HepG2 (cell line): Measurements from ENCODE around the gene PMPCB. TPM values are rescaled to one million over a fixed set of nuclear protein-coding genes. Genes with fewer than 3 reads are reported as not detected.

ENCODE experiments used
- ARNT2 ChIP-seq: sonication (generic); formaldehyde crosslinking; IDR thresholded peaks from 2 replicates; pipeline ENCODE4 v1.8.0; 2022; ENCODE audit warnings: mild to moderate bottlenecking, low read depth, missing genetic modification reagents, moderate library complexity
- GLI4 ChIP-seq: sonication (generic); formaldehyde crosslinking; IDR thresholded peaks from 2 replicates; pipeline ENCODE4 v1.5.1; 2020; ENCODE audit warnings: missing genetic modification reagents, mild to moderate bottlenecking, moderate library complexity, borderline replicate concordance
- KAT8 ChIP-seq: IDR thresholded peaks from 2 replicates; pipeline ENCODE4 v1.6.1; 2016; ENCODE audit warnings: missing genetic modification reagents, missing compliant biosample characterization
- KMT2A ChIP-seq: sonication (generic); formaldehyde crosslinking; IDR thresholded peaks from 2 replicates; pipeline ENCODE4 v1.4.0; 2020; ENCODE audit warnings: missing genetic modification reagents
- NFYC ChIP-seq: IDR thresholded peaks from 2 replicates; pipeline ENCODE4 v1.6.1; 2016; ENCODE audit warnings: missing genetic modification reagents, missing compliant biosample characterization
- PHF20 ChIP-seq: sonication (generic); formaldehyde crosslinking; IDR thresholded peaks from 2 replicates; pipeline ENCODE4 v1.5.0; 2020; ENCODE audit warnings: mild to moderate bottlenecking, missing genetic modification reagents
- RARG ChIP-seq: sonication (generic); formaldehyde crosslinking; IDR thresholded peaks from 2 replicates; pipeline ENCODE4 v1.4.0; 2020; ENCODE audit warnings: low read depth, mild to moderate bottlenecking, missing genetic modification reagents
- SALL1 ChIP-seq: sonication (generic); formaldehyde crosslinking; IDR thresholded peaks from 2 replicates; pipeline ENCODE4 v1.8.0; 2022; ENCODE audit warnings: mild to moderate bottlenecking, missing genetic modification reagents
- SOX13 ChIP-seq, 3 experiments: fragments of 450-650 bp in 1 of 3; sonication (generic) in 1 of 3; formaldehyde crosslinking in 1 of 3; IDR thresholded peaks in 2 of 3; conservative IDR thresholded peaks in 1 of 3; 2 replicates each; pipeline versions ENCODE4 v1.5.0 to v1.6.1; 2016 to 2020; ENCODE audit warnings: antibody characterized with exemption in 1 of 3, mild to moderate bottlenecking in 1 of 3, missing compliant biosample characterization in 1 of 3, missing genetic modification reagents in 1 of 3, moderate library complexity in 1 of 3
- ZC3H4 ChIP-seq: sonication (generic); formaldehyde crosslinking; IDR thresholded peaks from 2 replicates; pipeline ENCODE4 v1.4.0; 2020; ENCODE audit warnings: missing genetic modification reagents, borderline replicate concordance
- ZFYVE20 ChIP-seq: sonication (generic); formaldehyde crosslinking; IDR thresholded peaks from 2 replicates; pipeline ENCODE4 v1.8.0; 2023; ENCODE audit warnings: low read depth, mild to moderate bottlenecking, moderate library complexity, missing genetic modification reagents, borderline replicate concordance
- ZMYM2 ChIP-seq: sonication (generic); formaldehyde crosslinking; IDR thresholded peaks from 2 replicates; pipeline ENCODE4 v1.8.0; 2022; ENCODE audit warnings: mild to moderate bottlenecking, missing genetic modification reagents
- ZNF317 ChIP-seq: sonication (generic); formaldehyde crosslinking; IDR thresholded peaks from 2 replicates; pipeline ENCODE4 v1.5.0; 2020; ENCODE audit warnings: mild to moderate bottlenecking, missing genetic modification reagents
- ZNF441 ChIP-seq: sonication (generic); formaldehyde crosslinking; IDR thresholded peaks from 2 replicates; pipeline ENCODE4 v1.7.0; 2021; ENCODE audit warnings: missing genetic modification reagents, borderline replicate concordance
- ZNF510 ChIP-seq: sonication (generic); formaldehyde crosslinking; IDR thresholded peaks from 2 replicates; pipeline ENCODE4 v1.4.0; 2020; ENCODE audit warnings: low read depth, mild to moderate bottlenecking, missing genetic modification reagents
- ZNF674 ChIP-seq: sonication (generic); formaldehyde crosslinking; IDR thresholded peaks from 2 replicates; pipeline ENCODE4 v1.5.0; 2020; ENCODE audit warnings: low read depth, mild to moderate bottlenecking, missing genetic modification reagents
- polyA plus RNA-seq, 8 experiments: library from polyadenylated mRNA; depleted of rRNA in 3 of 8; stranded (reverse) in 7 of 8; unstranded in 1 of 8; fragments of >200 nt; fragmentation: Illumina TruSeq in 4 of 8; extraction: Trizol in 4 of 8; gene quantifications; 2 replicates each; pipeline versions ENCODE4 v1.2.1 to v1.2.3, GENCODE V29; 2011 to 2016; ENCODE audit warnings: low read depth in 4 of 8, missing spikeins in 1 of 8, mixed read lengths in 1 of 8; ENCODE audit not compliant: insufficient read depth in 1 of 8
- total RNA-seq, 5 experiments: library from RNA; depleted of rRNA; stranded (reverse); fragments of >200 nt; fragmentation: Illumina TruSeq; extraction: Trizol; gene quantifications; 2 replicates each; pipeline ENCODE4 v1.2.3, GENCODE V29; 2016; ENCODE audit warnings: low read depth in 1 of 5
- TF ChIP-seq, protein P1 (sequence below): sonication (generic); formaldehyde crosslinking; conservative IDR thresholded peaks from 2 replicates; pipeline ENCODE4 v1.5.0; 2020; ENCODE audit warnings: missing genetic modification reagents
- TF ChIP-seq, protein P2 (sequence below), 2 experiments: sonication (generic) in 1 of 2; formaldehyde crosslinking in 1 of 2; IDR thresholded peaks; 2 replicates each; pipeline versions ENCODE4 v1.6.1 to v1.9.0; 2014 to 2022; ENCODE audit warnings: antibody characterized with exemption in 1 of 2, borderline replicate concordance in 1 of 2, inconsistent platforms in 1 of 2, low read depth in 1 of 2, missing genetic modification reagents in 1 of 2
- TF ChIP-seq, protein P3 (sequence below): IDR thresholded peaks from 2 replicates; pipeline ENCODE4 v1.6.1; 2016; ENCODE audit warnings: control low read depth

Gene PMPCB
- total and polyA plus RNA-seq, 2 of the 13 experiments (the other 11 are each of a cell fraction or from before 2014, with no cell fraction given) = 80.8 to 124 TPM

DNA sequence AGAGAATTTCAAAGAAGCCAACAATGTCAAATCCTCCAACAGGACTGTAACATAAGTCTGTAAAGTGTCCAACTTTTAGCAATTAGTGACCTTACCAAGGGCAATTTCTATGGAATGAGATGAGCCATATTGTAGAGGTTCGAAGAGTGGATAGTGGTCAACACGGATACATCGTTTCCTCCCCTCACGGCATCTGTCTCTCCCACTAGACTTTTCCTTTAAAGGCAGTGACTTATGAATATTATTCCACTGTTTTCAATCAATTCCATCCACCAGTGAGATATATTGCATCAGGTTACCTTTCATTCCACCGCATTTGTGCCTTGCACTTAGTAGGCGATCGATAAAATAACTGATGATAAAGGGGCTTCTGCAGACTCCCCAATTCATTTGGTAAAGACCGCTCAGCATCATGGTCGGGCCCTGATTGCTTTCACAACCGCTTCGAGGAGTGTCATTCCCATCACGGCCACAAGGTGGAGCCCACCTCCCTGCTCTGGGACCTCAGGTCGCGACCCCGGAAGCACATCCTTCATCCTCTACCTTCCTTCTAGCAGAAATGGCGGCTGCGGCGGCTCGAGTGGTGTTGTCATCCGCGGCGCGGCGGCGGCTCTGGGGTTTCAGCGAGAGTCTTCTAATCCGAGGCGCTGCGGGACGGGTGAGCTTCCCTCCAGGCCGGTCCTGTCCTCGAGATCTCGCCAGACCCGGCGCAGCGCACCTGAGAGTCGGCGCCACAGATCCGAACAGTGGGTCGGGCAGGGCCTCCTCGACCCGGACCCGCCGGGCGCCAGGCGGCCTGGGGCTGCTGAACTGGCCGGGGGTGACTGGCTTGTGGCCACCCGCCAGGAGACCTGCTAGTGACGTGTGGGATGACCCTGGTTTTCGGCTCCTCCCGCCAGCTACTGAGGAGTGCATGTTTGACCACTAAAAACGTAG, at the start of gene PMPCB (continued):
- TF ChIP-seq PHF20 (CRISPR knock-in tag) = peak; percentile 93
- TF ChIP-seq NFYC = peak; percentile 29; the same call in 1 of the 2 replicates
- TF ChIP-seq ZMYM2 (CRISPR knock-in tag) = no peak
- no peak for TF ChIP-seq ZC3H4
- peak; percentile 91 for TF ChIP-seq ARNT2 (CRISPR knock-in tag)
- no peak for TF ChIP-seq RARG (CRISPR knock-in tag)
- no peak for TF ChIP-seq SOX13 (IDR thresholded peaks at IDR 0.05)
- peak in 1 of 2 experiments; percentile 57; a peak in 2 of 4 replicates for TF ChIP-seq SOX13 (CRISPR knock-in tag; conservative IDR thresholded peaks at IDR 0.05 in 1 of 2, IDR thresholded peaks at IDR 0.05 in 1 of 2)
- TF ChIP-seq, protein P1, sequence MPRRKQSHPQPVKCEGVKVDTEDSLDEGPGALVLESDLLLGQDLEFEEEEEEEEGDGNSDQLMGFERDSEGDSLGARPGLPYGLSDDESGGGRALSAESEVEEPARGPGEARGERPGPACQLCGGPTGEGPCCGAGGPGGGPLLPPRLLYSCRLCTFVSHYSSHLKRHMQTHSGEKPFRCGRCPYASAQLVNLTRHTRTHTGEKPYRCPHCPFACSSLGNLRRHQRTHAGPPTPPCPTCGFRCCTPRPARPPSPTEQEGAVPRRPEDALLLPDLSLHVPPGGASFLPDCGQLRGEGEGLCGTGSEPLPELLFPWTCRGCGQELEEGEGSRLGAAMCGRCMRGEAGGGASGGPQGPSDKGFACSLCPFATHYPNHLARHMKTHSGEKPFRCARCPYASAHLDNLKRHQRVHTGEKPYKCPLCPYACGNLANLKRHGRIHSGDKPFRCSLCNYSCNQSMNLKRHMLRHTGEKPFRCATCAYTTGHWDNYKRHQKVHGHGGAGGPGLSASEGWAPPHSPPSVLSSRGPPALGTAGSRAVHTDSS (CRISPR knock-in tag) = no peak
- TF ChIP-seq SALL1 (CRISPR knock-in tag) = peak; percentile 92
- TF ChIP-seq ZNF510 (CRISPR knock-in tag) = 0 out of 2 replicates have a peak, but pooled peaks have one; percentile 9
- no peak for TF ChIP-seq ZFYVE20 (CRISPR knock-in tag)
- TF ChIP-seq GLI4 (CRISPR knock-in tag) = peak; percentile 94; the same call in 1 of the 2 replicates
- TF ChIP-seq KAT8 = peak; percentile 97
- TF ChIP-seq KMT2A (CRISPR knock-in tag) = peak; percentile 97
- TF ChIP-seq, protein P2, sequence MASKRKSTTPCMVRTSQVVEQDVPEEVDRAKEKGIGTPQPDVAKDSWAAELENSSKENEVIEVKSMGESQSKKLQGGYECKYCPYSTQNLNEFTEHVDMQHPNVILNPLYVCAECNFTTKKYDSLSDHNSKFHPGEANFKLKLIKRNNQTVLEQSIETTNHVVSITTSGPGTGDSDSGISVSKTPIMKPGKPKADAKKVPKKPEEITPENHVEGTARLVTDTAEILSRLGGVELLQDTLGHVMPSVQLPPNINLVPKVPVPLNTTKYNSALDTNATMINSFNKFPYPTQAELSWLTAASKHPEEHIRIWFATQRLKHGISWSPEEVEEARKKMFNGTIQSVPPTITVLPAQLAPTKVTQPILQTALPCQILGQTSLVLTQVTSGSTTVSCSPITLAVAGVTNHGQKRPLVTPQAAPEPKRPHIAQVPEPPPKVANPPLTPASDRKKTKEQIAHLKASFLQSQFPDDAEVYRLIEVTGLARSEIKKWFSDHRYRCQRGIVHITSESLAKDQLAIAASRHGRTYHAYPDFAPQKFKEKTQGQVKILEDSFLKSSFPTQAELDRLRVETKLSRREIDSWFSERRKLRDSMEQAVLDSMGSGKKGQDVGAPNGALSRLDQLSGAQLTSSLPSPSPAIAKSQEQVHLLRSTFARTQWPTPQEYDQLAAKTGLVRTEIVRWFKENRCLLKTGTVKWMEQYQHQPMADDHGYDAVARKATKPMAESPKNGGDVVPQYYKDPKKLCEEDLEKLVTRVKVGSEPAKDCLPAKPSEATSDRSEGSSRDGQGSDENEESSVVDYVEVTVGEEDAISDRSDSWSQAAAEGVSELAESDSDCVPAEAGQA (IDR thresholded peaks at IDR 0.05; ENCODE audit: low read depth) = peak; percentile 87
- TF ChIP-seq, protein P2 (CRISPR knock-in tag; IDR thresholded peaks at IDR 0.05; ENCODE audit: borderline replicate concordance) = peak; percentile 50; the same call in 1 of the 2 replicates
- 0 out of 2 replicates have a peak, but pooled peaks have one; percentile 33 for TF ChIP-seq ZNF317
- TF ChIP-seq ZNF674 (CRISPR knock-in tag) = no peak
- 0 out of 2 replicates have a peak, but pooled peaks have one; percentile 16 for TF ChIP-seq ZNF441 (CRISPR knock-in tag)
- TF ChIP-seq, protein P3, sequence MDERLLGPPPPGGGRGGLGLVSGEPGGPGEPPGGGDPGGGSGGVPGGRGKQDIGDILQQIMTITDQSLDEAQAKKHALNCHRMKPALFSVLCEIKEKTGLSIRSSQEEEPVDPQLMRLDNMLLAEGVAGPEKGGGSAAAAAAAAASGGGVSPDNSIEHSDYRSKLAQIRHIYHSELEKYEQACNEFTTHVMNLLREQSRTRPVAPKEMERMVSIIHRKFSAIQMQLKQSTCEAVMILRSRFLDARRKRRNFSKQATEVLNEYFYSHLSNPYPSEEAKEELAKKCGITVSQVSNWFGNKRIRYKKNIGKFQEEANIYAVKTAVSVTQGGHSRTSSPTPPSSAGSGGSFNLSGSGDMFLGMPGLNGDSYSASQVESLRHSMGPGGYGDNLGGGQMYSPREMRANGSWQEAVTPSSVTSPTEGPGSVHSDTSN (CRISPR knock-in tag) = no peak
